Prostate gland (tissue), 2 donors: ENCODE measurements around the gene NAA30.

Experiments
- POLR2A ChIP-seq: fragments of 450-650 bp; IDR thresholded peaks from one replicate; pipeline ENCODE4 v1.6.1; 2016; ENCODE audit warnings: antibody characterized with exemption, mild to moderate bottlenecking
- POLR2AphosphoS5 ChIP-seq: sonication (generic); formaldehyde crosslinking; IDR thresholded peaks from one replicate; pipeline ENCODE4 v1.6.1; 2017; ENCODE audit warnings: antibody characterized with exemption
- TF ChIP-seq, protein P1 (sequence below), 4 experiments: fragments of 200-600 bp in 2 of 4; fragments of 450-650 bp in 2 of 4; sonication (generic) in 2 of 4; IDR thresholded peaks; 1 replicate in 3 of 4; 2 replicates in 1 of 4; pipeline ENCODE4 v1.5.1; 2016 to 2019; ENCODE audit warnings: antibody characterized with exemption in 4 of 4, mild to moderate bottlenecking in 2 of 4, moderate library complexity in 2 of 4

GRCh38 chr14:57403521-57403864 is 13.1 kb downstream of the NAA30 start:
- TF ChIP-seq, protein P1, sequence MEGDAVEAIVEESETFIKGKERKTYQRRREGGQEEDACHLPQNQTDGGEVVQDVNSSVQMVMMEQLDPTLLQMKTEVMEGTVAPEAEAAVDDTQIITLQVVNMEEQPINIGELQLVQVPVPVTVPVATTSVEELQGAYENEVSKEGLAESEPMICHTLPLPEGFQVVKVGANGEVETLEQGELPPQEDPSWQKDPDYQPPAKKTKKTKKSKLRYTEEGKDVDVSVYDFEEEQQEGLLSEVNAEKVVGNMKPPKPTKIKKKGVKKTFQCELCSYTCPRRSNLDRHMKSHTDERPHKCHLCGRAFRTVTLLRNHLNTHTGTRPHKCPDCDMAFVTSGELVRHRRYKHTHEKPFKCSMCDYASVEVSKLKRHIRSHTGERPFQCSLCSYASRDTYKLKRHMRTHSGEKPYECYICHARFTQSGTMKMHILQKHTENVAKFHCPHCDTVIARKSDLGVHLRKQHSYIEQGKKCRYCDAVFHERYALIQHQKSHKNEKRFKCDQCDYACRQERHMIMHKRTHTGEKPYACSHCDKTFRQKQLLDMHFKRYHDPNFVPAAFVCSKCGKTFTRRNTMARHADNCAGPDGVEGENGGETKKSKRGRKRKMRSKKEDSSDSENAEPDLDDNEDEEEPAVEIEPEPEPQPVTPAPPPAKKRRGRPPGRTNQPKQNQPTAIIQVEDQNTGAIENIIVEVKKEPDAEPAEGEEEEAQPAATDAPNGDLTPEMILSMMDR (IDR thresholded peaks at IDR 0.05): no peak
- TF ChIP-seq POLR2A (no peak), POLR2AphosphoS5 (no peak)
